Measurements from ENCODE around the gene KLHDC3.

- TF ChIP-seq POLR2A (IDR thresholded peaks at IDR 0.05) = no peak
- no peak for TF ChIP-seq CTCF (IDR thresholded peaks at IDR 0.05)
Measured at GRCh38 chr6:43062818-43063217, 48.8 kb downstream of the KLHDC3 start.

Data from vagina (tissue), 2 donors.